ENCODE measurements around the gene BCAS3. TPM values are rescaled to one million over a fixed set of nuclear protein-coding genes. Genes with fewer than 3 reads are reported as not detected.

BCAS3 gene
- total RNA-seq, 4 donors from 2014 or later = 42.1 to 84.7 (median 54.1) TPM

DNA sequence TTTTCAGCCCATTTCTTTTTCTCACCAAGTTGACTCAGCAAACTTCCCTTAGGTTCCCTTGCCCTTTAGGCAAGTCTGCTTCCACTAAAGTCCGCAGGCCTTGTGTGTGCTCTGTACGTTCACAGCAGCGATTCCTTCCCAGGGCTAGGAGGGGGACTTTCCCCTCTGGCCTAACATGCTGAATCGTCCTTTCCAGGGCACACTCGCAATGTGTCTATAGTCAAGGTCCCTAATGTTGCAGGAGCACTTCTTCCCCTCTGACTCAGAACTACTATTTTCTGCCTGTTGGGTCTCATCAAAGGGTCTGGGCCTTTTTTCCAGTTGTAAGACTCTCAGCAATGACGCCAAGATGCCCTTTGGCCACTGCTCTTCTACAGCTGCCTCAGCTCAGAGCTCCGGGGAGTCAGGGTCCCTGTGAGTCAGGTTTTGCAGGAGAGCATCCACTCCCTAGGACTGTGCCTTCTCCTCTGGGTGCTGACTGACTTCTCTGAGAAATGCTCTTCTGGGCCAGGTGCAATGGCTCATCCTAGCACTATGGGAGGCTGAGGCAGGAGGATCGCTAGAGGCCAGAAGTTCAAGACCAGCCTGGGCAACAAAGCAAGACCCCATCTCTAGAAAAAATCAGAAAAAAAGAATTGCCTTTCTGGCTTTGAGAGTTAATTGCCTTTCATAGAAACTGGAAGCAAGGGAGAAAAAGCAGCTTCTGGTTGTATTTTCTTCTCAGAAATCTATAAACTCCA, 657.6 kb downstream of the BCAS3 start:
- intact Hi-C loops (cut with DNase I; ENCODE audit: low total_unique reads) = no loop called here
- TF ChIP-seq POLR2A (IDR thresholded peaks at IDR 0.05) (no peak), CTCF (IDR thresholded peaks at IDR 0.05) (no peak)
- no peak overlapping the region for H3K4me3 ChIP-seq (ENCODE audit: low read depth, poor library complexity, severe bottlenecking)
- DNase-seq (ENCODE audit: low spot score in 2 of 2) = no peak
- 82 to 88% methylated on average over 8 of the region's 8 CpGs for WGBS, 2 donors

DNA sequence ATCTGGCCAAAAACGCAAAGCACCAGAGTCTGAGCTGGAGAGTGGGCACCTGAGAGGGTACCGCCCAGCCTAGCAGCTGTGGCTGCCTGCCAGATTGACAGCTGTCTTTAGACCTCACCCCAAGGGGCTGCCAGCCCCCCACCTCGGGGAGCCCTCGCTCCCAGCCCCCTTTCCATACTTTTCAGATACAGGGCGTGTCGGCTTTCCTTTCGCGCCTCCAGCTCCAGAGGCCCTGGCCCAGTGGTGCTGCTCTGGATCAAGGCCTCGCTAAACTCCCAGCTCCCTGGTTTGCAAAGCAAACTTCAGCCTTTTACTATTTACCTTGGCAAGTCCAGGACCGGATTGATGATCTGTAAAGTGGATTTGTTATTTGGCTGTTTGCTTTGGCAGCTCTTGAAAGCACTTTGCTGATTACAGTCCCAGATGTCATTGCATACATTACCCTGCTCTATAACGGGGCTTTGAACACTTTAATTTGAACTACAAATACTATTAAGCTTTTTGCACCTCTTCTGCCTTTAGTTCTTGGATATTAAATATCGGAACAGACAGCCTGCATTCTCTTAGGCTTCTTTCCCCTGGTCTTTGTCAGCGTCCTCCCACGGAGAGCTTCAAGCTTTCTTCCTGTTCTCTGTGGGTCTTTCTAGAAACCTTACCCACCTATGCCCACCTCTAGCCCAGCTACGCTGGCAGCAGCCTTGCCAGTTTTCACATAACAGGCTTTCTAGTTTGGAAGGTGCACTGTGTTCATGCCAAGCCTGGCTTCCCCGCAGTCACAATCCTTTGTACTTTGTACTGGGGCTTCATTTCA, 658.4 kb downstream of the BCAS3 start:
- TF ChIP-seq POLR2A (IDR thresholded peaks at IDR 0.05) = no peak
- TF ChIP-seq CTCF (IDR thresholded peaks at IDR 0.05) = no peak
- DNase-seq (ENCODE audit: low spot score in 2 of 2) = no peak
- H3K4me3 ChIP-seq (ENCODE audit: low read depth, poor library complexity, severe bottlenecking) = no peak overlapping the region
- WGBS, 2 donors = 72 to 75% methylated on average over 16 of the region's 16 CpGs
- intact Hi-C loops (cut with DNase I; ENCODE audit: low total_unique reads) = no loop called here

DNA sequence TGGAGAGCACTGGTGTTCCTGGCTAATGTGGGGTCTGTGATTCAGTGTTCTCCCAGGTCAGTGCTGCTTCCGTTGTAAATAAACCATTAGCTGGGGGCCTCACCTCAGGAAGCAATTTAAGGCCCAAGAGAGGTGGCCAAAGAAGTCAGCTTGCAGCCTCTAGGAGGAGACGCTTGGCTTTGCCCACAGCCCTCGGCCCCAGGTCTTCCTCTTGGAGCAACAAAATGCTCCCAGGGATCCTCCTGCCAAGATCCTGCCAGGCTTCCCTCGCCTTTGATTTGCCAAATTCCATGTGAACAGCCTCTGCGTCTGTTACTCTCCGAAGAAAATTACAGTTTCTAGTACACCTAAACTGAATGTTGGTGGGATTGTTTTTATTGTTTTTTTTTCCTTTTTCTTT, 659.6 kb downstream of the BCAS3 start:
- no peak overlapping the region for H3K4me3 ChIP-seq (ENCODE audit: low read depth, poor library complexity, severe bottlenecking)
- DNase-seq (ENCODE audit: low spot score in 2 of 2) = no peak
- 63 to 68% methylated on average over 6 of the region's 6 CpGs for WGBS, 2 donors
- no peak for TF ChIP-seq CTCF (IDR thresholded peaks at IDR 0.05)
- intact Hi-C loops (cut with DNase I; ENCODE audit: low total_unique reads) = no loop called here

- WGBS, 2 donors = 79 to 85% methylated on average over 12 of the region's 12 CpGs
These were observed 660.5 kb downstream of the BCAS3 start for GRCh38 chr17:61338000-61338798.

More at GRCh38 chr17:61338000-61338798, 660.5 kb downstream of the BCAS3 start:
- TF ChIP-seq POLR2A (IDR thresholded peaks at IDR 0.05) (no peak), CTCF (IDR thresholded peaks at IDR 0.05) (no peak)
- intact Hi-C loops (cut with DNase I; ENCODE audit: low total_unique reads) = no loop called here
- no peak overlapping the region for H3K4me3 ChIP-seq (ENCODE audit: low read depth, poor library complexity, severe bottlenecking)
- no peak for DNase-seq (ENCODE audit: low spot score in 2 of 2)

Measured in lower leg skin (tissue), 4 donors.